GF-D8 (cell line): ENCODE measurements around the gene GSG1L2.

ENCODE experiments used
- DNase-seq: peaks from one replicate; lab custom pipeline; 2025; lab: John Stamatoyannopoulos, UW

Gene GSG1L2

GRCh38 chr17:9824797-9825338 is 3.0 kb upstream of the GSG1L2 start:
- no peak for DNase-seq

DNA sequence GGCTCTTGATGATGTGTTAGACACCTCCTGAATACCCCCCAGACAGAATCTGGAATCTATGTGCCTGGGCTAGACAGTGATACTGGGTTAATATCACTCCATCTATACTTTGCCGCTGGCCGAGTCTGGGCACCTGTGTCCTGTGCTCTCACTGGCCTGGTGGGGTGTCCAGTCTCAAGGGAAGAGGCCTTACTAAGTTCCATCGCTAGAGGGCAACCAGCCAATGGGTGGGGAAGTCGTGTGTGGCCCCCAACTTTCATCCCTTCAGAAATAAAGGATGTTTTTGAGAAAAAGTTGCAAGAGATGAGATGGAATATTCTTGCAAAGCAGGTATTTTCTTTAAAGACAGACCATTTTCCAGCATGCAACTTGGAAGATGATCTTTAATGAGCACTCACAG is 2.2 kb upstream of the GSG1L2 start:
- no peak for DNase-seq

GRCh38 chr17:9820448-9820847 is 1.4 kb downstream of the GSG1L2 start:
- no peak for DNase-seq

GRCh38 chr17:9818760-9819159 is 3.1 kb downstream of the GSG1L2 start:
- DNase-seq, result no peak

- no peak for DNase-seq
Observed at GRCh38 chr17:9817086-9817485, 4.8 kb downstream of the GSG1L2 start.

DNA sequence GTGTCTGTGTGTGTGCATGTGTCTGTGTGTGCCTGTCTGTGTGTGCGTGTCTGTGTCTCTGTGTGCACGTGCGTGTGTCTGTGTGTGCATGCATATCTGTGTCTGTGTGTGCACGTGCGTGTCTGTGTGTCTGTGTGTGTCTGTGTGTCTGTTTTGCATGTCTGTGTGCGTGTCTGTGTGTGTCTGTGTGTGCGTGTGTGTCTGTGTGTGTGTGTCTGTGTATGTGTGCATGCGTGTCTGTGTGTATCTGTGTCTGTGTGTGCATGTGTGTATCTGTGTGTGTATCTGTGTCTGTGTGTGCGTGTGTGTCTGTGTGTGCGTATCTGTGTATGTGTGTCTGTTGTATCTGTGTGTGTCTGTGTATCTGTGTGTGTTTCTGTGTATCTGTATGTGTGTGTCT is 5.4 kb downstream of the GSG1L2 start:
- no peak for DNase-seq

- DNase-seq, result no peak
Observed at GRCh38 chr17:9814337-9814945, 7.4 kb downstream of the GSG1L2 start.

- DNase-seq, result no peak
Observed at GRCh38 chr17:9813166-9813565, 8.7 kb downstream of the GSG1L2 start.

DNA sequence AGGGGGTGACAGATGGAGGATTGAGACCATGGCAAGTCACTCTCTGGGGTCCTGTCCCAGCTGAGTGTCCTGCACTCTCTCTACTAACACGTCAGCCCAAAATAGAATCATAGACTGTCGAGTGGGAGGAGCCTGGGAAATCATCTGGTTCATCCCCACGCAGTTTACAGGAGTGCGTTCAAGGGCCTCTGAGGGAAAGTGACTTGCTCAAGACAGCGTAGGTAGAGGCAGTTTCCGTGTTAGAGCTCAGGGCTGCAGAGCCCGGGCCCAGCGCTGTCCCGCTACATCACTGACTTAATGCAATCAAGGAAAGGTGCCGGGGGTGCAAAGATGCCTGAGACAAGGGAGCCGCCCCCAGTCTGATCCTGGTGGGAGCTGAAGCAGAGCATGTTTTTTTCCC is 10.3 kb downstream of the GSG1L2 start:
- no peak for DNase-seq

DNA sequence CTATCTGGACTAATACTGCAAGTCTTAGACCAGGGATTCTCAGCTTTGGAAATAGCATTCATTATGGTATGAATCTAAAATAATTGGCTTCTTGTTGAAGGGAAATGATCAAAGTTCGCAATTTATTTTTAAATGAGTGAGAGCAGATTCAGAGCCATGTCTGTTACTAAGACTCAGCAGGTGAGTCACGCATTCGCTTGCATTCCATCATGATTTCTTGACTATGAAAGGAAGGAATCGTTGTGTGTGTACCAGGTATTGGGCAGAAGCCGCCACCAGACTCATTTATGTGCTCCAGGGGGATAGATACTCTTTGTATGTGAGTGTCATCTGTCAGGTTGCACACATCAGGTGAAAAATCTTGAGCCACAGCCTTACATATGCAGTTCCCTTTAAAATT is 10.8 kb downstream of the GSG1L2 start:
- DNase-seq, result no peak

GRCh38 chr17:9810100-9810949 is 11.6 kb downstream of the GSG1L2 start:
- DNase-seq, result no peak

DNA sequence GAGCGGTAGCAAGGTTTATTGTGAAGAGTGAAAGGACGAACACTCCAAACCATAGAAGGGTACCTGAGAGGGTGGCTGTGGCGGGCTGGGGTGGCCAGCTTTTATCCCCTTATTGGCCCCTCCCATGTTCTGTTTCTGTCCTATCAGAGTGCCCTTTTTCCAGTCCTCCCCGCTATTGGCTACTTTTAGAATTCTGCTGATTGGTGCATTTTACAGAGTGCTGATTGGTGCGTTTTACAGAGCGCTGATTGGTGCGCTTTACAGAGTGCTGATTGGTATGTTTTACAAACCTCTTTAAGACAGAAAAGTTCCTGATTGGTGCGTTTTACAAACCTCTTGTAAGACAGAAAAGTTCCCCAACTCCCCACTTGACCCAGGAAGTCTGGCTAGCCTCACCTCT is 12.5 kb downstream of the GSG1L2 start:
- no peak for DNase-seq

DNA sequence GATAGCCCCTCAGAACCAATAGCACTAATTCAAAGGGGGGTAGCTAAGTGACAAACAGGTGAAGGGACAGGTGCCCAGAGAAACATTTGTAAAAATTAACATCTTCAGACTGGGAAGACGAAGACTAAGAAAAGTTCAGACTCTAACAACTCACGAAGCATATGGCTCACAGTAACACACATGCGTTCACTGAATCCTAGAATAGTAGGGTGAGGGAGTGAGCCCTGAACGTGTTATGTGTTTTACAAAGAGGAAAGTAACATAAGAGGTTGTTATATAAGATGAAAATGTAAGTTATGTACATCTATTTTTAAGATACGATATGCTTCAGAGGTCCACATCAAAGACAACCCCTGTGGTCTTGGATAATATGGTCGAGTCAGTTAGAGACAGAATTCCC is 15.2 kb downstream of the GSG1L2 start:
- DNase-seq, result no peak

GRCh38 chr17:9805769-9806168 is 16.1 kb downstream of the GSG1L2 start:
- no peak for DNase-seq

DNA sequence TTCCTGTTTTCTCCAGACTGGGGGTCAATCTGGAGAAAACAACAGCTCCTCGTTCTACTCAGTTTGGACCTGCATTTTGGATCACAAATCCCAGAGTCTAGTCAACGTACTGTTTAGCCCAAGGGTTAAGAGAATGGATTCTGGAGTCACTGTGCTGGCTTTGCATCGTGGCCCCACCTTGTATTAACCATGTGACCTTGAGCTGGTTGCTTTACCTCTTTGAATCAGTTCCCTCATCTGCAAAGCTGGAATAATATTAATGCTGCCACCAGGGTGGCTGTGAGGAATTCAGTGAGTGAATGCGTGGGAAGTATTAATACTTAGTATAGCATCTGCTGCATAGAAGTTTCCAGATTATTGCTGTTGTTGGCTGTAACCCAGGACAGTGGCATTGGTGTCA is 19.2 kb downstream of the GSG1L2 start:
- DNase-seq, result no peak

DNA sequence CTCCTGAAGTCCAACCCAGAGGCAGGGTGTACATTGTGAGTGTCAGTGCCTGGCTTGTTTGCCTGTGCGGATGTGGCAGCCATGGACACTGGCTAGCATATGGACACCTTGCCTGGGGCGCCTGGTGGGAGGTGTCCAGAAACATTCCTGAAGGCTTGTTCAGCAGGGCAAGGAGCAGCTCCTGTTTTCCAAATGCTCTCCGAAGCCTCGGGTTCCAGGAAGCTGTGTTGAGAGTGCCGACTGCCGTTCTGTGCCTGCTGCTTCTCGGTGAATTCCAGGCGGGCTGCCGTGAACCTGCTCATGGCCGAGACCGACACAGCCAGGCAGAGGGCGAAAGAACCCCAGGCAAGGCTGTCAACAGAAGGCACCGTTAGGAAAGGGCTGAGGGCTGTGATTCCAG is 19.6 kb downstream of the GSG1L2 start:
- no peak for DNase-seq

DNA sequence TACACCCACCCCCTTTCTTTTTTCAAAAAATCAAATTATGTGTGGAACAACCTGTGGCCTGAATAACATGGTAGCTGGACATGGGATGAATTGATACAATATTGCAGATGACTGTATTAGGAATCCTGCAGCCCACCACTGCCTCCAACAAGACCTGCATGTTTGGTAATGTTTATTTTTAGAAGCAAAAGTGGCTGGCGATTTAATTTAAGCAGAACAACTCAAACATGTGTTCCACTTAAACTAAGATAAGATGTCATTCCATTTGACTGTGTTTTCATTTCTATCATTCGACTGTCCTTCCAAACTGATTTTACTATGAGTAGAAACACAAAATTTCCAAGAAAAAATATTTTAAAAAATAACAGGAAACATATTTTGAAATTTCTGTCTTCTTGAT is 20.4 kb downstream of the GSG1L2 start:
- no peak for DNase-seq

GRCh38 chr17:9798724-9799123 is 23.2 kb downstream of the GSG1L2 start:
- DNase-seq, result no peak

DNA sequence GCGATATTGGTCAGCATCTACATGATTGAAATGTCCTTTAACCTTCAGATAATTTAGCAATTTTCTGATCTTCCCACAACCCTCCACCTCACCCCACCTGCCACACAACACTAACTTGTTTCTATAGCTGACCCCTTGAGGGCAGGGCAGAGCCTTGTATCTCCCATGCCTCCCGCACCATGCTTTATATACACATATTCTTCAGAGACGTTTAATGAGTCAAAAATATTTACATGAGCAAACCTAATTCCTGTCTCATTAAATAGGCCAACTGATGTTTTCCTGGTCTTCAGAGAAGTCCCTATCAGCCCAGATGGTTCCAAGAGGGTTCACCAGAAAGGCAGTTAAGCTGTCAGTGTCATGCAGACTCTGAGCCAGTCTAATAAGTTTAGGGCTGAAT is 23.9 kb downstream of the GSG1L2 start:
- no peak for DNase-seq

DNA sequence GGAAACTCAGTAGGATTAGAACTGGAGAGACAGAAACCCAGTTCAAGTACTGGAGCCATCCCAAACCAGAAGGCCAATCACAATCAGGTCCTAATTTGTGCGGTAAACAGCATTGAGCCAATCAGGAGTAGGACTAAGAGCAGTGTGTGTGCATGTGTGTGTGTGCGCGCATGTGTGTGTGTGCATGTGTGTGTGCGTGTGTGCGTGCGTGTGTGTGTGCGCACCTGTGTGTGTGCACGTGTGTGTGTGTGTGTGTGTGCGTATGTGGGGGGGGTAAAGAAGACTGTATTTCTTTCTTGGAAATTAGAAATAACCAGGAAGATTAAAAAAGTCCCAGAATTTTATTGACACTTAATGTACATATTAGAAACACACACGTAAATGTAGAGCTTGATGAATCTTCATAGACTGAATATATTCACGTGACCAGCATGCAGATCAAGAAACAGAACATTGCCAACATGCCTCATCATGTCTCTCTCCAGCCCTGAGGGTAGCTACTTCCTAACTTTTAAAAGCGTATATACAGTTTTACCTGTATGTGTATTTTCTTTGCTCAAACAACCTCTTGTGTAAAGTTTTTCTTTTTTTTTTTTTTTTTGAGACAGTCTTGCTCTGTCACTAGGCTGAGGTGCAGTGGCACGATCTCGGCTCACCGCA is 29.6 kb downstream of the GSG1L2 start:
- no peak for DNase-seq

DNA sequence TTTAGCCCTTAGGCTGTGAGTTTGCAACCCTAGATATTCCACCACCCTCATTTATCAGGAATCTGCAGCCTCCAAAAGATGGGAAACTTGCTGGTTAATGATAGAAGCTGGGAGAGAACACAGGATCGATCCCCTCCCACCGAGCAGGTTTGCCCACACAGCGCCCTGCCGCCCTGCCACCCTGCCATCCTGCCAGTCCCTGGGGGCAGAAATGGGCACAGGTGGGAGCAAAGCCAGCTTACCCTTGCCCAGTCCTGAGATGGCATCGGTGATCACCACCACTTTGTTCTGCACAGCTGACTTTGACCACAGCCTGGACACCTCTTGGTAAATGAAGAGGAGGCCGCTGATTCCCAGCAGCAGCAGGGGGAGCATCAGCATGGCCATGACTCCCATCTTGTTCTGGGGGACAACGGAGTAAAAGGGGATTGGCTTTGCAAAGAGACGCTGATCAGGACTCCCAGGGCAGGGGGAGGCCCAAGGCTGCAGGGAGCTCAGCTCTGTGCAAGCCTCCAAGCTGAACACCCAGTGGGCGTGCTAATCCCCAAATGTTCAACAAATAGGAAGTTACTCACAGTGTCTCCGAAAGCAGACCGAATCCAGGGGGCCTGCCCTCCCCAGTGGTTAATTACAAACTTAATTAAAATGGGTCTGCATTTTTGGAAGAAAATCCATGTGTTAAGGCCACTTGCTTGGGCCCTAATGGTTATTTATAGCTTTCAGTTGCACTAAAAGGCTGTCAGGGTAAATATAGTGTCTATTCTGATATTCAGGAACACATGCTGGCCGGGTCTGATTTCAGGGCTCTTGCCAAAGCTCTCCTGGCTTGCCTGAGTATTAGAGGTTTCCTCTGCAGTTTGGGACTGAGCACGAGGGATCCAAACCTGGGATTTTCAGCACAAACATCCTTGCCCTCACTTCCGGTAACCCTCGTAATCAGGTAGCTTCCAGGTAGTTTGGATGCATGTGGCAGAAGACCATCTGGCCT is 30.7 kb downstream of the GSG1L2 start, which contains the start of gene DHRS7C:
Gene DHRS7C (minus strand): TSS at position 704 of the 988 bp plus-strand sequence. CDS start 308 bp downstream, at position 396.
- no peak for DNase-seq

GRCh38 chr17:9790316-9790715 is 31.6 kb downstream of the GSG1L2 start:
- DNase-seq, result no peak
